H1 (cell line): Measurements from ENCODE around the gene JAKMIP3. TPM values are rescaled to one million over a fixed set of nuclear protein-coding genes. Genes with fewer than 3 reads are reported as not detected.

Source experiments
- E2F6 ChIP-seq: IDR thresholded peaks from 2 replicates; pipeline ENCODE4 v1.6.1; 2012; ENCODE audit warnings: inconsistent platforms
- TEAD4 ChIP-seq: IDR thresholded peaks from 2 replicates; pipeline ENCODE4 v1.6.1; 2012; ENCODE audit warnings: low read depth, low read length, inconsistent platforms, mixed read lengths
- USF2 ChIP-seq: IDR thresholded peaks from 2 replicates; pipeline ENCODE4 v1.6.1; 2011; ENCODE audit warnings: low read length, improper control_type of control experiment
- polyA plus RNA-seq, 7 experiments: library from polyadenylated mRNA; depleted of rRNA in 3 of 7; stranded (reverse) in 5 of 7; unstranded in 2 of 7; fragments of >200 nt in 5 of 7; fragments of 200-250 nt in 2 of 7; gene quantifications; 1 replicate in 5 of 7; 2 replicates in 1 of 7; 4 replicates in 1 of 7; pipeline versions ENCODE4 v1.2.1 to v1.2.3, GENCODE V29; 2011 to 2013; ENCODE audit warnings: missing spikeins in 2 of 7, mixed read lengths in 2 of 7
- total RNA-seq: library from RNA; stranded (reverse); fragmentation: NEBNext Ultra II Directional; extraction: Animal tissue kit (Norgen Biotek cat#: 25700); gene quantifications from 2 replicates; pipeline ENCODE4 v1.2.1, GENCODE V29; 2021

Gene JAKMIP3
- total and polyA plus RNA-seq, 2 of the 8 experiments (the other 6 are each of a cell fraction or from before 2014, with no cell fraction given) = 0.83 to 0.91 TPM

- TF ChIP-seq USF2 = no peak
- no peak for TF ChIP-seq TEAD4
- no peak for TF ChIP-seq E2F6
Observed at GRCh38 chr10:132097609-132098377, 32.0 kb downstream of the JAKMIP3 start (continued).
